K562 (cell line): ENCODE results near the gene ALPK1. TPM values are rescaled to one million over a fixed set of nuclear protein-coding genes. Genes with fewer than 3 reads are reported as not detected.

Experiments
- ATAC-seq: fragments of 200-7000 bp; cut with Tn5 transposase; 3 replicates; pipeline ENCODE4 v1.9.1; 2020; ENCODE audit warnings: moderate library complexity
- BruUV-seq: library from RNA; stranded (reverse); fragments of 400-500 nt; replicated peaks from 2 replicates; lab custom pipeline; 2021; lab: Mats Ljungman, UMichigan
- CTCF ChIA-PET: fragments of 300-600 bp; formaldehyde crosslinking; extraction: SDS; loops from one replicate; lab custom pipeline; 2021; ENCODE audit warnings: low intra/inter-chr PET ratio; lab: Yijun Ruan, JAX
- POLR2A ChIA-PET: fragments of 300-600, 350-650 bp; sonication (Branson Sonifier 250); formaldehyde crosslinking; extraction: SDS; loops from one replicate; lab custom pipeline; 2021; ENCODE audit warnings: antibody characterized with exemption, inconsistent platforms; lab: Yijun Ruan, JAX
- DNase-seq, 4 experiments: peaks; one replicate each; pipeline versions ENCODE4 v3.0.0 to v3.0.0-alpha.2; 2011 to 2018; ENCODE audit warnings: low spot score in 3 of 4, mixed read lengths in 3 of 4; ENCODE audit errors: extremely low read depth in 1 of 4
- FAIRE-seq: peaks from 2 replicates; lab custom pipeline; 2011; peaks lifted over from hg19 to GRCh38; lab: Jason Lieb, UNC
- H2AFZ ChIP-seq: 2 replicates; pipeline ENCODE4 v1.6.0; 2011; ENCODE audit warnings: low read depth, low read length, control low read depth, inconsistent platforms
- H3K27ac ChIP-seq: fragments of 200-600 bp; 3 replicates; pipeline ENCODE4 v1.8.0; 2011; ENCODE audit warnings: low read depth, mild to moderate bottlenecking, control low read depth, inconsistent platforms, low read length, moderate library complexity, mixed read lengths; ENCODE audit errors: extremely low read depth
- H3K27me3 ChIP-seq, 2 experiments: fragments of 300-600 bp in 1 of 2; 2 replicates in 1 of 2; 3 replicates in 1 of 2; pipeline versions ENCODE4 v1.6.0 to v1.8.0; 2011; ENCODE audit warnings: inconsistent platforms in 2 of 2, low read length in 2 of 2, mild to moderate bottlenecking in 1 of 2, mixed read lengths in 1 of 2, moderate library complexity in 1 of 2; ENCODE audit not compliant: control insufficient read depth in 2 of 2, insufficient read depth in 2 of 2
- H3K36me3 ChIP-seq: fragments of 300-600 bp; 3 replicates; pipeline ENCODE4 v1.8.0; 2011; ENCODE audit warnings: mild to moderate bottlenecking, low read length, inconsistent platforms; ENCODE audit not compliant: control insufficient read depth, insufficient read depth
- H3K4me1 ChIP-seq, 2 experiments: fragments of 200-600 bp in 1 of 2; replicated peaks in 1 of 2; 2 replicates in 1 of 2; 3 replicates in 1 of 2; pipeline versions ENCODE4 v1.5.1 to v1.8.0; 2011; ENCODE audit warnings: inconsistent platforms in 2 of 2, low read length in 2 of 2, mild to moderate bottlenecking in 1 of 2, mixed read lengths in 1 of 2, moderate library complexity in 1 of 2; ENCODE audit not compliant: control insufficient read depth in 2 of 2, insufficient read depth in 2 of 2
- H3K4me2 ChIP-seq: 2 replicates; pipeline ENCODE4 v1.6.1; 2011; ENCODE audit warnings: low read length, control low read depth, inconsistent platforms, mixed read lengths; ENCODE audit not compliant: insufficient read depth
- H3K4me3 ChIP-seq: fragments of 200-600 bp; sonication (generic), shearing (Covaris generic); 2 replicates; pipeline ENCODE4 v1.5.1; 2016; ENCODE audit warnings: control low read depth, inconsistent platforms
- H3K79me2 ChIP-seq: fragments of 200-600 bp; 3 replicates; pipeline ENCODE4 v1.8.0; 2011; ENCODE audit warnings: low read length, inconsistent platforms; ENCODE audit not compliant: control insufficient read depth, insufficient read depth
- H3K9ac ChIP-seq, 2 experiments: 2 replicates each; pipeline versions ENCODE4 v1.6.0 to v1.6.1; 2011; ENCODE audit warnings: low read depth in 2 of 2, low read length in 2 of 2, control low read depth in 1 of 2, inconsistent platforms in 1 of 2, mild to moderate bottlenecking in 1 of 2, mixed read lengths in 1 of 2; ENCODE audit not compliant: insufficient read depth in 1 of 2
- H3K9me1 ChIP-seq: one replicate; pipeline ENCODE4 v1.6.0; 2011; ENCODE audit warnings: inconsistent platforms, mild to moderate bottlenecking, low read length, moderate library complexity; ENCODE audit not compliant: control insufficient read depth, insufficient read depth
- H3K9me3 ChIP-seq: replicated peaks from 2 replicates; pipeline ENCODE4 v1.5.1; 2011; ENCODE audit warnings: low read depth, low read length, inconsistent platforms; ENCODE audit not compliant: control insufficient read depth, insufficient read depth
- H4K20me1 ChIP-seq: replicated peaks from 2 replicates; pipeline ENCODE4 v1.6.1; 2011; ENCODE audit warnings: low read length, inconsistent platforms, mixed read lengths; ENCODE audit not compliant: control insufficient read depth, insufficient read depth
- ATF3 ChIP-seq, 2 experiments: fragments of 450-650 bp in 1 of 2; sonication (generic) in 1 of 2; formaldehyde crosslinking in 1 of 2; IDR thresholded peaks in 1 of 2; conservative IDR thresholded peaks in 1 of 2; 2 replicates each; pipeline versions ENCODE4 v1.6.1 to v1.8.1; 2016 to 2023; ENCODE audit warnings: mild to moderate bottlenecking in 2 of 2, moderate library complexity in 2 of 2, inconsistent platforms in 1 of 2, missing genetic modification reagents in 1 of 2
- DLX4 ChIP-seq: fragments of 250-450 bp; sonication (Bioruptor Pico); IDR thresholded peaks from 2 replicates; pipeline ENCODE4 v1.6.1; 2021; ENCODE audit warnings: mild to moderate bottlenecking
- E2F1 ChIP-seq: sonication (generic); formaldehyde crosslinking; IDR thresholded peaks from 2 replicates; pipeline ENCODE4 v1.8.1; 2023; ENCODE audit warnings: mild to moderate bottlenecking, missing genetic modification reagents, moderate library complexity
- GABPA ChIP-seq: fragments of 200-800 bp; sonication (Bioruptor generic); conservative IDR thresholded peaks from 2 replicates; pipeline ENCODE4 v1.6.1; 2016; ENCODE audit warnings: low read depth, missing genetic modification characterization, missing compliant biosample characterization
- HCFC1 ChIP-seq: IDR thresholded peaks from 2 replicates; pipeline ENCODE4 v1.6.1; 2012; ENCODE audit warnings: low read depth, low read length, improper control_type of control experiment
- HOXB6 ChIP-seq: fragments of 250-450 bp; sonication (Bioruptor Pico); IDR thresholded peaks from 2 replicates; pipeline ENCODE4 v1.5.1; 2022; ENCODE audit warnings: mild to moderate bottlenecking, borderline replicate concordance
- KDM1A ChIP-seq, 2 experiments: fragments of 450-650 bp; IDR thresholded peaks; 2 replicates each; pipeline ENCODE4 v1.6.1; 2016; ENCODE audit warnings: mild to moderate bottlenecking in 2 of 2
- KDM4B ChIP-seq, 2 experiments: fragments of 450-650 bp in 1 of 2; sonication (generic) in 1 of 2; IDR thresholded peaks; 2 replicates each; pipeline ENCODE4 v1.6.1; 2016 to 2017; ENCODE audit warnings: borderline replicate concordance in 2 of 2, antibody characterized with exemption in 1 of 2, low read depth in 1 of 2, mild to moderate bottlenecking in 1 of 2
- MCM3 ChIP-seq: fragments of 450-650 bp; IDR thresholded peaks from 2 replicates; pipeline ENCODE4 v1.6.1; 2016
- NFATC3 ChIP-seq: fragments of 450-650 bp; IDR thresholded peaks from 2 replicates; pipeline ENCODE4 v1.6.1; 2017; ENCODE audit warnings: mild to moderate bottlenecking
- RBM22 ChIP-seq: fragments of 200-400 bp; formaldehyde crosslinking; IDR thresholded peaks from 2 replicates; pipeline ENCODE4 v1.6.1; 2018; ENCODE audit warnings: low read length, low read depth; ENCODE audit not compliant: poor library complexity, severe bottlenecking
- TEAD1 ChIP-seq, 2 experiments: fragments of 450-650 bp in 1 of 2; sonication (generic) in 1 of 2; formaldehyde crosslinking; IDR thresholded peaks; 2 replicates each; pipeline versions ENCODE4 v1.4.0 to v1.8.0; 2020 to 2022; ENCODE audit warnings: mild to moderate bottlenecking in 2 of 2, missing genetic modification reagents in 1 of 2
- TRIM25 ChIP-seq: fragments of 450-650 bp; IDR thresholded peaks from 2 replicates; pipeline ENCODE4 v1.7.0; 2016; ENCODE audit warnings: borderline replicate concordance
- ZBTB1 ChIP-seq: sonication (generic); formaldehyde crosslinking; IDR thresholded peaks from 2 replicates; pipeline ENCODE4 v1.8.1; 2023; ENCODE audit warnings: missing genetic modification reagents, low read depth, mild to moderate bottlenecking, borderline replicate concordance
- ZFX ChIP-seq: sonication (generic); formaldehyde crosslinking; IDR thresholded peaks from 2 replicates; pipeline ENCODE4 v1.8.0; 2022; ENCODE audit warnings: mild to moderate bottlenecking, missing genetic modification reagents, moderate library complexity
- ZNF77 ChIP-seq: fragments of 250-450 bp; sonication (Bioruptor Pico); IDR thresholded peaks from 2 replicates; pipeline ENCODE4 v1.5.0; 2020
- WGBS: fragments of 100-300 bp; shearing (Covaris generic); methylation state at CpG from one replicate; pipeline ENCODE4 v1.1.6; 2016; ENCODE audit warnings: low coverage, mixed read lengths; ENCODE audit not compliant: insufficient coverage; ENCODE audit errors: missing lambda C conversion rate; 5-methylcytosine and 5-hydroxymethylcytosine counted together
- in situ Hi-C: fragments of 300-500 bp; cut with MboI; formaldehyde crosslinking; loops from 4 replicates; pipeline ENCODE4 v1.15.0; 2018; ENCODE audit warnings: inconsistent platforms, mixed read lengths
- intact Hi-C: fragments of 100-400 bp; cut with micrococcal nuclease; formaldehyde crosslinking; loops from 2 replicates; pipeline ENCODE4 v1.14.2; 2022
- polyA plus RNA-seq, 8 experiments: library from polyadenylated mRNA; depleted of rRNA in 4 of 8; stranded (reverse) in 5 of 8; unstranded in 3 of 8; fragments of >200 nt; fragmentation: Nextera tagmentation in 2 of 8; fragmentation: Illumina TruSeq in 1 of 8; extraction: Ambion mirVana in 2 of 8; extraction: Trizol in 1 of 8; gene quantifications; 2 replicates each; pipeline versions ENCODE4 v1.2.1 to v1.2.3, GENCODE V29; 2011 to 2014; ENCODE audit warnings: inconsistent platforms in 1 of 8, missing spikeins in 1 of 8
- total RNA-seq, 7 experiments: library from RNA; depleted of rRNA in 6 of 7; stranded (reverse); fragments of >200 nt in 6 of 7; fragmentation: Illumina TruSeq in 2 of 7; extraction: Trizol in 2 of 7; gene quantifications; 2 replicates each; pipeline versions ENCODE4 v1.2.1 to v1.2.3, GENCODE V29; 2011 to 2021; ENCODE audit warnings: low replicate concordance in 1 of 7

The ALPK1 gene
- total and polyA plus RNA-seq, 9 of the 15 experiments (the other 6 are each of a cell fraction or from before 2014, with no cell fraction given) = 2.3 to 6.9 (median 4.6) TPM

GRCh38 chr4:112279025-112279881 lies 17.9 kb upstream of the ALPK1 start:
- no peak overlapping the region for H2AFZ ChIP-seq
- CTCF ChIA-PET = interaction anchor here (0.5 kb wide), 1 partner anchor 18 kb away, joined by 3 read pairs; no protein-coding TSS in a partner anchor
- no peak overlapping the region for H3K4me3 ChIP-seq

More at GRCh38 chr4:112279025-112279881, 17.9 kb upstream of the ALPK1 start:
- Histone ChIP-seq H3K36me3 (peaks cover 11% of the 10 kb centered on the region; the same call in 2 of the 3 replicates), H3K79me2 (peaks cover 4% of the 10 kb centered on the region; the same call in 2 of the 3 replicates), H3K4me1 (0 out of 5 replicates have a peak, but pooled peaks cover 0 to 6% of the 10 kb centered on the region in 2 experiments), H3K27ac (no peak overlapping the region), H3K9me3 (no peaks in the 10 kb centered on the region), H3K4me2 (no peak overlapping the region), H3K9me1 (no peaks in the 10 kb centered on the region), H3K27me3 (no peaks in the 10 kb centered on the region), H4K20me1 (peaks cover 4% of the 10 kb centered on the region; the same call in 1 of the 2 replicates), H3K9ac (no peak overlapping the region)
- DNase-seq = no peak
- no peak for FAIRE-seq
- in situ Hi-C loops (no loop called here), intact Hi-C loops (no loop called here)
- POLR2A ChIA-PET = interaction anchor here (0.5 kb wide), 1 partner anchor 8 kb away, joined by 3 read pairs; no protein-coding TSS in a partner anchor
- TF ChIP-seq KDM4B (IDR thresholded peaks at IDR 0.05; ENCODE audit: borderline replicate concordance in 2 of 2, low read depth in 1 of 2) (no peak), GABPA (tag) (no peak), ZFX (CRISPR knock-in tag) (no peak), E2F1 (CRISPR knock-in tag) (no peak), TEAD1 (CRISPR knock-in tag; IDR thresholded peaks at IDR 0.05) (no peak), NFATC3 (no peak), KDM1A (IDR thresholded peaks at IDR 0.05) (no peak), ZNF77 (no peak), TRIM25 (no peak), HCFC1 (no peak), HOXB6 (no peak), ZBTB1 (CRISPR knock-in tag) (no peak), ATF3 (IDR thresholded peaks at IDR 0.05) (no peak), ATF3 (CRISPR knock-in tag; conservative IDR thresholded peaks at IDR 0.05) (no peak), DLX4 (no peak), RBM22 (no peak), MCM3 (no peak)
- BruUV-seq = no TSS peak
- ATAC-seq = no peak
- 63% methylated on average over 7 of the region's 10 CpGs for WGBS
